GM12892 (cell line): ENCODE measurements around the gene RNF181.

ENCODE experiments used
- POLR2A ChIP-seq: IDR thresholded peaks from 2 replicates; pipeline ENCODE4 v1.6.1; 2011; ENCODE audit warnings: low read depth, low read length, control low read depth
- TAF1 ChIP-seq: IDR thresholded peaks from 2 replicates; pipeline ENCODE4 v1.6.1; 2011; ENCODE audit warnings: low read depth, mild to moderate bottlenecking, control low read depth, low read length, borderline replicate concordance

DNA sequence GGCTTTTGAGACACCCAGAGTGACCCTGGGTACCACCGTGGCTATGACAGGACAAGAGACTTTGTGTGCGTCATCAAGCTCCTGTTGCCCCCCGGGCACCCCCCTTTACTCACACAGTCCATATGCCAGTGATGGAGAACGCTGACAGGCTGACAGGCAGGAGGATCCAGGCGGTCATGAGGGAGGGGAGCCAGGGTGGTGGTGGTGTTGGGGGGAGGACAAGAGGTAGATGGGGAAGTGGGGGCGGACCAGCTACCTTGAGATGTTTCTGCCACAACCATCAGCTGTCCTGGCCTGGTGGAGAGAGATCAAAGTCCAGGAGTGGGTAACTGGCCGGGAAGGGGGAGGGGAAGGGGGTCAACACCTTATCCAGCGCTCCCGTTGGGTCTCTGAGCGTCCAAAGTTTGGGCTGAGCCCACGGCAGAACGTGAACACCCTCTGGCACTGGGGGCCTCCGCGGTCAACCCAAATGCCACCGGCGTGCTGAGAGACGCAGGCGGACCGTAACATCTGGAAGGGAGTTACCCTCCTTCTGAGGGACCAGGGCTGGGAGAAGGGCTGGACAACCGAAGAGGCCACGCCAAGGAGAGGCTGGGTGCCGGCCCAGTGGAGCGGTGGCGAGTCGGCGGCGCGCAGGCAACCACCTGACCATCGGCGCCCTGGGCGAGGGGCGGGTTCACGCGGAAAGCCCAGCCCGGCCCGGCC lies 6.4 kb downstream of the RNF181 start:
- TF ChIP-seq POLR2A (no peak), TAF1 (no peak)
